ENCODE results near the gene B3GAT1.

- TF ChIP-seq PKNOX1 (IDR thresholded peaks at IDR 0.05) (no peak), CTBP1 (IDR thresholded peaks at IDR 0.05; ENCODE audit: borderline replicate concordance) (no peak), FOXM1 (IDR thresholded peaks at IDR 0.05; ENCODE audit: borderline replicate concordance) (no peak), ZNF384 (IDR thresholded peaks at IDR 0.05) (no peak), LEF1 (IDR thresholded peaks at IDR 0.05; ENCODE audit: borderline replicate concordance) (no peak), ARNT (IDR thresholded peaks at IDR 0.05) (no peak), HDGF (IDR thresholded peaks at IDR 0.05; ENCODE audit: borderline replicate concordance) (no peak), ELF4 (IDR thresholded peaks at IDR 0.05) (no peak), BHLHE40 (IDR thresholded peaks at IDR 0.05; ENCODE audit: borderline replicate concordance) (no peak), SUZ12 (IDR thresholded peaks at IDR 0.05) (no peak), SP1 (IDR thresholded peaks at IDR 0.05) (no peak), FOXA1 (IDR thresholded peaks at IDR 0.05) (no peak)
These were observed 37.9 kb downstream of the B3GAT1 start for GRCh38 chr11:134374171-134374570.

Data from HEK293T (cell line).